Measurements from ENCODE around the gene PTP4A2.
"Not testable (repeated sequence)": the region's sequence is repeated elsewhere in the genome, so short reads cannot be mapped to it uniquely, and the experiment has no call there.

- not testable (repeated sequence) for TF ChIP-seq CTCF (CRISPR knock-in tag; IDR thresholded peaks at IDR 0.05); MTF1 (CRISPR knock-in tag; IDR thresholded peaks at IDR 0.05); PHF8 (CRISPR knock-in tag; IDR thresholded peaks at IDR 0.05); SUZ12 (IDR thresholded peaks at IDR 0.05; ENCODE audit: low read depth, low read length); MIXL1 (CRISPR knock-in tag; IDR thresholded peaks at IDR 0.05); BCL3 (CRISPR knock-in tag; IDR thresholded peaks at IDR 0.05); ELK4 (CRISPR knock-in tag; IDR thresholded peaks at IDR 0.05; ENCODE audit: borderline replicate concordance); POLR2A (IDR thresholded peaks at IDR 0.05; ENCODE audit: insufficient read depth in 1 of 2, low read depth in 2 of 2, low read length in 2 of 2); RARA (CRISPR knock-in tag; IDR thresholded peaks at IDR 0.05)
Observed at GRCh38 chr1:31925824-31926223, 12.3 kb downstream of the PTP4A2 start.

All from HepG2 (cell line).